ENCODE data around the gene MRPL38. TPM values are rescaled to one million over a fixed set of nuclear protein-coding genes. Genes with fewer than 3 reads are reported as not detected.

Gene MRPL38
- 102 and 134 TPM in 2 replicates for total RNA-seq (2014; rRNA removed; shearing (Covaris generic))

DNA sequence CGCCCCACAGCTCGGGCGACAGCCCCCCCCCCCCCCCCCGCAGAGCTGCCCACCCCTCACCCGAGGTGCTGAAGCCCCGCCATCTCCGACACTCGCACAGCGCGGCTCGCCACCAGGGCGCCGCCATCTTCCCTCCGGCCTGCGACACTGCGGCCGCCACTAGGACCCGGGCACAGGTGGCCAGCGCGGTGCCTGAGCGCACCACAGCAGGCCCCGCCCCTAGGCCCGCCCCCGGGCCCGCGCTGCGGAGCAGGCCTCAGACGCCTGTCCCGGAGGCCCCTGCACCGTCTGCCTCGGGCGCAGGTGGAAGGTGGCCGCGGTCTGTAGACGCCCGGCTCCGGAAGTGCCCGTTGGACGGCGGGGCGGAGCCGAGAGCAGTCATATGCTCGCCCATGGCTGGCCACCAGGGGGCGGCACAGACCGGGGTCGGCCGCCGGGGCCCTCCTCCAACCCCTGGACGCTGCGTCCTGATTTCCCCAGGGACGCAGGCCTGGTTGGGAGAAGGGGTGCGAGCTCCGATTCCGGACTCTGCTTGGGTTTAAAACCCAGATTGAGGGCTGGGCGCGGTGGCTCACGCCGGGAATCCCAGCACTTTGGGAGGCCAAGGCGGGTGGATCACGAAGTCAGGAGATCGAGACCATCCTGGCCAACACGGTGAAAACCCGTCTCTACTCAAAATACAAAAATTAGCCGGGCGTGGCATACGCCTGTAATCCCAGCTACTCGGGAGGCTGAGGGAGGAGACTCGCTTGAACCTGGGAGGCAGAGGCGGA, at the start of gene MRPL38:
Gene MRPL38, minus strand, starts transcription at position 136 of the 773 bp plus-strand sequence. Its CDS starts 9 bp downstream, at position 127.
- peak; percentile 94 for DNase-seq (ENCODE audit: low spot score)
- in situ Hi-C loops (cut with HindIII; ENCODE audit: low sequenced_read_pairs): loop anchor here (10.0 to 25.0 kb wide), 2 partner anchors 132 to 350 kb away; partner anchors contain the start of gene EVPL

DNA sequence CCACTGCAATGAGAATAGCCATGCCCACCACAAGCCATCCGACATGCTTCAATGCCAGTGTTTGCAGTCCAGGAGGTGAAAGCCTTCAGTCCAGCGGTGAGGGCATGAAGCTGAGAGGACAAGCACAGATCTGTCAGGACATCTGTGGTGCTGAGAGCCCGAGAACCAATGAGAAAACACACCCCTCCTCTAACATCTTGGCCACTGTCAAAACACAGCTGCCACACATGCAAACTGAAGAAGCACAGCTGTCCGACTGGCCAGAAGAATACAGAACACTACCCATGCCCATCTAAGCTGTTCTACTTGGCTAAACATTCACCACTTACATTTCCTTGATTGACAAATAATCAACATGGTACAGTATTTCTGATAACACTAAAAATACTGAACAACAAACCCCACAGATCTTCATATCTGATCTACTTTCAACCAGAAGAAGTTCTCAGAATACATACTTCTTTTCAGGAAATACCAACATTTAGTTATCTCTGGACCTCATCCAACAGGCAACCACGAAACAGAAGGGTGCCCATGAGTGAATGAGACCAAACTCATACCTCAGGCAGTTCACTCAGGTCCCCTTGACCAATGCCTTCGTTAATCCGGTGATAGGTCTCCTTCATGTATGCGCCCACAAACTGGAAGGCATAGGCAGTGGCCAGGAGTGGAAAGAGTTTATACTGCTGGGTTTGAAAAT, 46.3 kb upstream of the MRPL38 start:
- in situ Hi-C loops (cut with HindIII; ENCODE audit: low sequenced_read_pairs): no loop called here
- DNase-seq (ENCODE audit: low spot score): no peak

DNA sequence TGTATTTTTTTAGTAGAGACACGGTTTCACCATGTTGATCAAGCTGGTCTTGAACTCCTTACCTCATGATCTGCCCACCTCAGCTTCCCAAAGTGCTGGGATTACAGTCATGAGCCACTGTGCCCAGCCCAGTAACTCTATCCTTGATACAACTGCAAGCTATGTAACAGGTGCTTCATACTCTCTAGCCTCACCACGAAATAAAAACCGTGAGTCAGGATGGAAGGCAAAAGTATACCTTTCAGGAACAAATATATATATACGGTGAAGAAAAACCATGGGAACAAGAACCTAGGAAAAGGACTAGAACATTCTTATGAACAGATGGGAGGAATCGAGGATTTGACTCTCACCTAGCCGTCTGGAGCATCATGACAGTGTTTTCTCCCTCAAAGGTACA, 45.7 kb upstream of the MRPL38 start:
- no peak for DNase-seq (ENCODE audit: low spot score)

DNA sequence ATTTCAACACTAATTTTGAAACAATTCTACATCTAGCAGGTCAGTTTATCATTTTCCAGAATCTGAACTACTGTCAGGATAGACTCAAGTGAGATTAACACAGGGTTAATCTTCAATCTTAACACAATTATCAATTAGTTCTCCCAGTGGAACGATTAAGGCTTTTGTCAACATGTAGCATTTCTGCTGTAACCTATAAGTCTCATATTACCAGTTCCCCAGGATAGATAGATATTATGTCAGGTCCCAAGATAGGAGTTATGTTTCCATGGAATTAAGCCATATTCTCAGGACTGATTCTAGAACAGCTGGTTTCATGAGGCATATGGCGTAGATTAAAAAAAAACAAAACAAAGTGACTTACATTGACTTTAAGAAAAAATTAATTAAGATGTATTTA, 40.5 kb upstream of the MRPL38 start:
- no peak for DNase-seq (ENCODE audit: low spot score)
- in situ Hi-C loops (cut with HindIII; ENCODE audit: low sequenced_read_pairs): no loop called here

More for the DNA sequence above, 45.7 kb upstream of the MRPL38 start:
- in situ Hi-C loops (cut with HindIII; ENCODE audit: low sequenced_read_pairs): no loop called here

DNA sequence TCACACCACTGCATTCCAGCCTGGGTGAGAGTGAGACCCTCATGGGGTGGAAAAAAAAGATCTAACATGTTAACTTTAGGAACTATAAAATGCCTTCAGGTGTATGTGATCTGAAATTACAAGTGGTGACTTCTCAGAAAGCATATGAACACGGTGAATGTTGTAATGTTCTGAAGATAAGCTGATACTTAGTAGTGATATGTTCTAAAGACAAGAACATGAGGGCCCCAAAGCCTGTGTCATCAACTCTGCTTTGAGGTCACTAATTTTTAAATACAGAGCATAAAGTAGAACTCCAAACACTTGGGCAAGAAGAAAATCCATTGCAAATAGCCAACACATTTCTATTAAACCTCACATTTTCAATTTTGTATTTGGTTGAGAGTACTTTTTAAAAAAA, 38.8 kb upstream of the MRPL38 start:
- in situ Hi-C loops (cut with HindIII; ENCODE audit: low sequenced_read_pairs): no loop called here
- no peak for DNase-seq (ENCODE audit: low spot score)

DNA sequence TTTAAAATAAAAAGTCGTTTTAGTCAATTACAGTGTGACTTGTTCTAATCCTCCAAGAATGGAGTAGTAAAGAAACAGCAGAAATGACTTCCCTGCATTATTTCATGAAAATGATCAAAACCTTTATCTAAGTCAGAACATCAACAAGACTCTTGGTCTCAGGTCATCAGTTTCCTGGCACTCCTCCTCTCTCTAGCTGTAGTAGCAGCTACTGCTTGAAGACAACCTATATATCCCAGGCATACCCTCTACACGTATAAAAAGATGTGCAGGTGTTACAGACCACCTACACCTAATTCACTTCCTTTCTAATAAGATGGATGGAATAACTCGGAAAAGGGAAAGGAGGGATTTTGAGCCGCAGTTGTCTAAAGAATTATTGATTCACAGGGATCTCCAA, 37.8 kb upstream of the MRPL38 start:
- DNase-seq (ENCODE audit: low spot score): no peak
- in situ Hi-C loops (cut with HindIII; ENCODE audit: low sequenced_read_pairs): no loop called here

DNA sequence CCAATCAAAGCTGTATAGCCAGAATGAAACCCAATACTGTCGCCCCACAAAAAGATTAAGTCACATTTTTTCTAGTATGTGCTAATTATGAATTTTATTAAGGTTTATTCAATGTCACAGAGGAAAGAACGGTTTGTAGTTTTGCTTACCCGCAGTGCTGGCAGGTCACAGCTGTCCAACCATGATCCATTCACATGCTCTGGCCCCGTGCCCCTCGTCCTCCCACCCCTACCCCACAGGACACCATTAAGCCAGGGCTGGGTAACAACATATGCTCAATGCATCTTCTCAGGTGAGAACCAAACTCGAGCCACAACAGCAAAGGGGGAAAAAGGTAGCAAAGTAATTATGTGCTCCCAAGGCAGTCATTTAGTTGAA, 36.7 kb upstream of the MRPL38 start:
- DNase-seq (ENCODE audit: low spot score): no peak
- in situ Hi-C loops (cut with HindIII; ENCODE audit: low sequenced_read_pairs): no loop called here

DNA sequence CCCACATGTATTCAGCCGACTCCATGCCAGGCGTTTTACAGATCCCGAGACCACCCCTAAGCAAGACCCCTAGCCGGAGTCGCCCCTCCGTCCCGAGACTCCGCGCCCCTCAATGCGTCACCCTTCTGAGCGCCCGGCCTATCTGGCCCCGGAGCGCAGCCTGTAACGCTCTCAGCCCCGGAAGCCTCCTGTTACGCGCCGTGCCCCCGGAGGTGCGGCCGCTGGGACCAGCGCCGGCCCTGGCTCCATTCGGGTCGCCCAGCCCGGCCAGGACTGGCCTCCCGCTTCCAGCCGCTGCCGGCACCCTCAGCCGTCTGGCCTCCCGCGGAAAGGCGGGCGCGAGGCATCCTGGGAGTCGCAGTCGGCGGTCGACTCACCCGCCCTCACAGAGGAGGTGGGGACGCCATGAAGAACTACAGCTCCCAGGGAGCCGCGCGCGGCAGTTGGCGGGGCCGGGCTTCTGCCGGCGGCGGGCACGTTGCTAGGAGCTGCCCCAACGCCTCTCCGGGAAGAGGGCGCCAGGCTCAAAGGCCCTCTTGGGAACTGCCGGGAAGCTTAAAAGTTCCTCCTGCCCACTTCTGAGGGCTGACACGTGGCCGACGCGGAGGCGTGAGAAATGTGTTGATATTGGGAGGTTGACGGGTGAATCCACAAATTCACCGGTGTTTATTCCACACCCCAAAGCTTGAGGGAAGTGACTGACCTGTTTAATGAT, 36.2 kb upstream of the MRPL38 start, which contains the start of gene FBF1:
Gene FBF1, minus strand, starts transcription at position 316 of the 715 bp plus-strand sequence. CDS start 2,893 bp downstream, outside the sequence.
- peak; percentile 95 for DNase-seq (ENCODE audit: low spot score)
- in situ Hi-C loops (cut with HindIII; ENCODE audit: low sequenced_read_pairs): no loop called here

DNA sequence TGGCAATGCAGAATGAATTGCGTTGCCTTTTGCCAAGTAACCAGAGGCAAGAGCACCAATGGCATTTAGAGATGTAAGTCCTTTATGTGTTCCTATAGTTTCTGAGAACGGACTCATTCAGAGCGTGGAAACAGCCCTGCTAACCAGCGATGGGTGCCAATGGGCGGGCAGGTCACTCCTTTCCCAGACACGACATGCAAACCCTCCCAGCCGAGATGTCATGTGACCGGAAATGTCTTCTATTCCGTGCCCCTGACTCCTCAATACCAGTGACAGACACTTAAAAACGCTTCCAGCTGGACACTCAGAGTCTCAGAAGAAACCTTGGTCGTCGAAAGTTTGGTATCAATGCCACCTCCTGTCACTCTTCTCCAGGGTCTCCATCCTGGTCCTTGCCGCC, 33.0 kb upstream of the MRPL38 start:
- no peak for DNase-seq (ENCODE audit: low spot score)
- in situ Hi-C loops (cut with HindIII; ENCODE audit: low sequenced_read_pairs): no loop called here

DNA sequence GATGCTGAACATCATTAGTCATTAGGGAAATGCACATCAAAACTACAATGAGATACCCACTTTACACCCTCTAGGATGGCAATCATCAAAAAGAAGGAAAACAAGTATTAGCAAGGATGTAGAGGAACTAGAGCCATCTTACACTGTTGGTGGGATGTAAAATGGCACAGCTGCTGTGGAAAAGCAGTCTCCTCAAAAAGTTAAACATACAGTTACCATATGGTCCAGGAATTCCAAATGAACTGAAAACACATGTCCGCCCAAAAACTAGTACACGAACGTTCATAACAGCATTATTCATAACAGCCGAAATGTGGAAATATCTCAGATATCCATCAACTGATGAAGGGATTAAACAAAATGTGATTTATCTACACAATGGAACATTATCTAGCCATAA, 29.1 kb upstream of the MRPL38 start:
- in situ Hi-C loops (cut with HindIII; ENCODE audit: low sequenced_read_pairs): no loop called here
- no peak for DNase-seq (ENCODE audit: low spot score)

DNA sequence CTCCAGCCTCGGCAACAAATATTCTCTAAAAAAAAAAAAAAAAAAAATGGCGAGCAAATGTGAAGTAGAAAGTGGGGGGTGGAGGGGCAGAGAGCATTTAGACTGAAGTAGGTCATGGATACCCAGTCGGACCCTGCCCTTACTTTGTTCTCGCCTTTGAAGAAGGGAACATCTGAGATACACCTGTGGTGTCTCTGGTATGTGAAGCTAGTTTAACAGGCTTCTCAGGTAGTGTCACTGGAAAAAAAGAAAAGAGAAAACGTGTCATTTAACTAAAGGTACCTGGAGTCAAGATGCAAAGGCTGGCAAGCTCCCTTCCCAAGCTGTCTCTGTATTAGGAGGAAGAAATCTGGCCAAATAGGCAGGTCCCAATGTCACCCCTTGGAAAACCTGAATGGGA, 28.2 kb upstream of the MRPL38 start:
- no peak for DNase-seq (ENCODE audit: low spot score)
- in situ Hi-C loops (cut with HindIII; ENCODE audit: low sequenced_read_pairs): no loop called here

DNA sequence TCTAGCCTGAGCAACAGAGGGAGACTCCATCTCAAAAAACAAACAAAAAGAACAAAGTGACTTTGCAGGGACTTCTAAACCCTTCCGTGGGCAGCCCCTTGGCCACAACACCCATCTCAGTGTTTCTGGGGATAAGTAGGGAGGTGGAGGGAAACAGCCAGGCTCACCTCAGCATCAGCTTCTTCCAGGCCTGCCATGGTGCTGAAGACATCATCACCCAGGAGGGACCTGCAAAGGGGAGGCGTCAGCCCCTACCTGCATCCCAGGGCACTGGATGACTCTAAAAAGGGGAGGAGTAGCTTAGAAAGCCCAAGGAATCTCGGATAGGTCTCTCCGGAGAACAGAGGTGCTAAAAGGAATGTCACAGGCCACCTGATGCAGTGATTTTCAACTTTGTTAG, 26.4 kb upstream of the MRPL38 start:
- in situ Hi-C loops (cut with HindIII; ENCODE audit: low sequenced_read_pairs): no loop called here
- DNase-seq (ENCODE audit: low spot score): no peak

DNA sequence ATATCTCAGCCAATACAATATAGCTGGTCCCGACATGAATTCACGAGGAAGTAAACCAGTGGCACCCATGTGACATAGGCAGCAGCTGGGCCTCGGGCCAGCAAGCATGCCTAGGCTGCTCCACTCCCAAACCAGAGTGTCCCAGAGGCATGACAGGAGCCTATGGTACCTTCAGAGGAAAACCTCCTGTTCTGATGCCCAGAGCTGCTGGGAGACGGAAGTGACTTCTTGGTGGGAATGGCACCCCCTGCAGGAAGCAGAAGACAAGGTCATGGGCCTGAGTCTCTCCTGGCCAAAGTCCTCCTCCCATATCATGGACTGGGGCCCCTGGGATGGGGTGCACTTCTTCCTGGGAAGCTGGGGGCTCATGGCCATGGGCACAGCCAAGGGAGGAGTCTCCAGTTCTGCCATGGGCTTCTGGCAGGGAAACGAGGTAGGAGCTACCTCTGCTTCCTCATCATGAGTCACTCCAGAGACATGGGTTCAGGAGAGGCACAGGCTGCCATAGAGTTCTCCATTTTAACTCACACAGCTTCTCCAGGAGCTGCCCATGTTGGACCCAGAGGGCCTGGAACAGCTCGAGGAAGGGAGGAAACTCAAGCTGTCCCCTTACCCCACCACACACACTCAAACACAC, 22.7 kb upstream of the MRPL38 start:
- in situ Hi-C loops (cut with HindIII; ENCODE audit: low sequenced_read_pairs): no loop called here
- DNase-seq (ENCODE audit: low spot score): no peak

DNA sequence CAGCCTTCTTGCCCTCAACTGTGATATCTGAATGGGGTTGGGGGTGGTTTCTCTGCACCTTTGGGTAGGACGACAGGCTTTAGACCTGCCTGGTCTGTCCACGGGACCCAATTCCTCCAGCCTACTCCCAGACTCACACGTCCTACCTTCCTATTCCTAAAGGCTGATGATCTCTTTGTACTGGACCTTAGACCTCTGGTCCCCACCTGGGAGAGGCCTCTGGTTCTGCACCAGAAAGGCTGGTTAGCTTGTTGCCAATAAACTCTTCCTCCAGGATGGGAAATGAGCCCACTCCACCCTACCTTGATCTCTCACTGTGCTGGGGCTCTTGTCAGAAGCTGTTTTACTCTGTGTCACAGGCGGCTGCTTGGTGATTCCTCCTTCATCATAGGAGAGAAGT, 21.8 kb upstream of the MRPL38 start:
- DNase-seq (ENCODE audit: low spot score): no peak
- in situ Hi-C loops (cut with HindIII; ENCODE audit: low sequenced_read_pairs): no loop called here

DNA sequence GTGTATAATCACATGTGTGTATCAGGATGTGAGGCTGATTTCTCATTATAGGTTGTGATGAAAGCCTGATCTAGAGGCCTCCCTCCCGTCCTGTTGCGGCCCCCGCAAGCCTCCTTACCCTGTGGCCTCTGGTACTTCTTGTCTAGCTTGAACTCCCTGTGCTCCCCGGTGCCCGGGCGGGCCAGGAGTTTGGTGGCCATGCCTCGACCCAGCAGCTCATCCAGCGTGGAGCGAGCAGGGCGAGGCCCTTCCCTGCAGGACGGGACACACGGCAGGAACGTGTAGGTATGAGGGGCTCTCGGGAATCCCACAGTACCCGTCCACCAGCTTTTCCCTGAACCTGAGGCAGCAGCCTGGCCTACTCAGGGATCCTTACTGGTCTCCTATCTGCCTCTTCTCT, 21.2 kb upstream of the MRPL38 start:
- DNase-seq (ENCODE audit: low spot score): no peak
- in situ Hi-C loops (cut with HindIII; ENCODE audit: low sequenced_read_pairs): no loop called here

DNA sequence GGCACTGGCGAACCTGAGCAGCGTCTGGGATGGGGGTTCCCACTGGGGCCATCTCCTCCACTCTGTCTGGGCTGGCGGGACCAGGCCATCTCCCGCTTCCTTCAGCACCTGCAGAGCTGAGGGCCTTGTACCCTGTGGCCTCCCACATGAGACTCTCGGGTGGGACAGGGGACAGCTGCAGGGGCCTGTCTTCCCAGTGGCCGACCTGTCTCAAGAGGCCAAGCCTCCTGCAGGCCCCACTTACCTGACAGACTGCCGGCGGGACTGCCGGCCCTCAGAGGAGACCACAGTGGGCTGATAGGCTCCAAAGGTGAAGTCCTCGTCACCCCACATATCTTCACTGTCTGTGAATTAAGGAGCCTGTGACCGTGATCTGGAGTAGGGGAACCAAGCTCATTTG, 20.4 kb upstream of the MRPL38 start:
- DNase-seq (ENCODE audit: low spot score): no peak
- in situ Hi-C loops (cut with HindIII; ENCODE audit: low sequenced_read_pairs): no loop called here

DNA sequence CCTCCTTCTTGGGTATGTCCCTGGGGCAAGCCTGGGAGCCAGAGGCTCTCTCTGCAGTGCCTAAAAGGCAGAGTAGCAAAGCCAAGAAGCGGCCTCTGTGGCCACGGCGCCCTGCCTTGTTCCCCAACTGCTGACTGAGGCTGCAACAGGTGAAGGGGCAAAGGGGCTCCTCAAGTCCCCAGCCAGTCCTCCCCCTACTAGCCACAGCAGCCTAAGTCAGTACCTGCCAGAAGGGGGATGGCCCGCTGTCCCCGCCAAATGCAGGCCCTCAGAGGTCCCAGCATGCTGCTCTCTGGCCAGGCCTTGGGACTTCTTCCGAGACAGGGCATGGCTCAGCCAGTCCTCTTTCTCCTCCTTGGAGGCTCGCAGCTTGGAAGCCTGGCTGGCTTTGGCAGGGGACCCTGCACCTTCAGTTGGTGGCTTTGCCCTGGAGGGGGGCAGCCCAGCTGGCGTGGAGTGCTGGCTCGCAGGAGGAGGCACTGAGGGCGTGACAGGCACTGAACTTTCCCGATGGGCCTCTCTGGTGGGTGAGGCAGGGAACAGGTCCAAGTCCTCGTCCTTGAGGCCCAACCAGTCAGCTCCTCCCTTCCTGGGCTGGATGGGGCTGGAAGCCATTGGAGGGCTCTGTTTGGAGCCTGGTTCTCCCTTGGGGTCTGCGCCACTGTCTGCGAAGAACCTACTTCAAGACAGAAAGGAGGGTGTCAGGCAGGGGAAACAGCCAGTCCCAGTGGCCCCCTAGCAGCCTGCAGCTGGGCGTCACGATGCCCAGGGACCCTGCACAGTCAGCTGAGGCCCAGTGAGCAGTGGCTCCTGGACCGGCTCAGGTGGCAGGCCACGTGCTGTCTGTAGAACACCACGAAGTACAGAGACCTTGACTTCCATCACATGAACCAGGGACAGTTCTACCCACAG, 18.5 kb upstream of the MRPL38 start:
- DNase-seq (ENCODE audit: low spot score): no peak
- in situ Hi-C loops (cut with HindIII; ENCODE audit: low sequenced_read_pairs): loop anchor here (25.0 kb wide), 1 partner anchor 114 kb away; the partner anchor contains the start of gene EVPL

DNA sequence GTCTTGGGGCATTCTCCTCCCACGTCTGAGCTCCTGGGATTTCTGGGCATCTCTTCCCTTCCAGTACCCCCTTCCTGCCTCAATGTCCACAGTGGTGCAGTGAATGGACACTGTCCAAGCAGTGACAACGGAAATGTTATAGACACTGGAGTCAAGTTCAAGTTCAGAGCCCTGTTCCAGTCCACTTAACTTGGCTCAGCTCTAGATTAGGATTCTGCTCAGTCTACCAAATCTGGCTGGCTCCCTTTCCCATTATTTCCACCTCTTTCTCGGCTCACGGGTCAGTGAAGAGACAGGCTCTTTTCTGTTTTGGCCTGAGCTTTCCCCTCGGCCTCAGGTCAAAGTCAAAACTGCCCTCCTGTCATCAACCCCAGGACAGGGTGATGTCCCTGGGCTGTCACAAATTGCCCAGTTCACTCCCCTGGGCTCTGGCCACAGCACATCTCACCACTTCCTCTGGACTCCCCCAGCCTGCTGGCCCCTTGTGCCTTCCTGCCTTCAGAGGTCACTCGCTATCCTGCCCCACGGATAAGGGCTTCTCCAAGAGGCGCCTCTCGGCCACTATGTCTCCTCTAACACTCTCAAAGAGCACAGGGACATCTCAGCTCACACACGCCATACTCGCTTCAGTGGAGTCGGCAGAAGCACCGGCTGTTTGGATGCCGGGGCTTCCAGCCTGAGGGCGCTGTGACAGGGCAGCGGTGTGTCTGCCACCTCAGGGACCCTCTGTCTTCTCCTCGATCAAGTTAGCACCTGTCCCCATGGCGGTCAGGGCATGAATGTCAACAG, 17.7 kb upstream of the MRPL38 start:
- DNase-seq (ENCODE audit: low spot score): no peak
- in situ Hi-C loops (cut with HindIII; ENCODE audit: low sequenced_read_pairs): loop anchor here (25.0 kb wide), 1 partner anchor 115 kb away; the partner anchor contains the start of gene EVPL

Data from G401 (cell line).